ENCODE results near the gene MB21D2.

Gene MB21D2

DNA sequence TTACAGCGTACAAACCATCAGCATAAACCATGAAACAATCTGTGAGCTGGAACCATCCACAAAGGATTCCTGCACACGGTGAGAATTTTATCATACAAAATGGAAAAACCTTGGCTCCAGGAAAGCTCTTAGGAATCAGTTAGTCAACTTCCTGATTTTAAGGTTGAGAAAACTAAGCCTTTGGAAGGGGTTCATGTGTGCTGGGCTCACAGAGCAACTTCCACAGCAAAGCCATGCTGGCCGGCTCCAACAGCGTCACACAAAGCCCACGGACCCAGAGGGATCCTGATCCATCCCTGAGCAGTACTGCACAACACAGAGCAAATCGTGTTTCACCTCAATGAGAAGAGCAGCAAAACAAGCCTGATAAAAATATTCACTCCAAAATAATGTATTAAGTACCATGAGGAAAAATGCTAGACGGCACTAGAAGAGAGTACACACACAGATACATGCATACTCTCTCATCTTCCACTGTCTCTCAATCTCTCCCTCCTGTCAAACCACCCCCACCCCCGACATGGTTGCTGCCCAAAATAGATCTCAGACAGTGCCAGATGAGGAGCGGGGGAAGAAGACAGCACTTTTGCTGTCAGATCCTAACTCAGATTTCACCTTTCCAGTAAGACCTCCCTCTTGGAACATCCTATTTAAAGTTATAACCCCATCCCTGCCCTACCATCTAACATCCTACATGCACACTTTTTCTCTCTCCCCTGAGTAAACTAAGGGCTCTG lies 58.6 kb downstream of the MB21D2 start:
- Histone ChIP-seq H3K27ac (ENCODE audit: low read depth, low read length) (no peak overlapping the region), H3F3A (ENCODE audit: insufficient read depth) (no peaks in the 10 kb centered on the region), H3K9ac (ENCODE audit: low read length) (no peak overlapping the region), H2AFZ (ENCODE audit: low read depth, low read length, severe bottlenecking) (no peak overlapping the region), H4K20me1 (ENCODE audit: low read depth, low read length) (no peaks in the 10 kb centered on the region), H3K9me2 (replicated peaks; ENCODE audit: insufficient read depth, low read length) (no peaks in the 10 kb centered on the region), H3K79me2 (ENCODE audit: insufficient read depth, low read length) (no peaks in the 10 kb centered on the region), H3K4me3 (ENCODE audit: insufficient read depth, low read length, poor library complexity, severe bottlenecking) (no peak overlapping the region), H3K27me3 (ENCODE audit: low read length) (no peaks in the 10 kb centered on the region), H3K36me3 (ENCODE audit: low read length) (no peaks in the 10 kb centered on the region), H3K9me3 (ENCODE audit: insufficient read depth, low read length) (no peaks in the 10 kb centered on the region), H3K4me2 (ENCODE audit: low read depth, low read length, poor library complexity, severe bottlenecking) (no peak overlapping the region)
- TF ChIP-seq, protein P1, sequence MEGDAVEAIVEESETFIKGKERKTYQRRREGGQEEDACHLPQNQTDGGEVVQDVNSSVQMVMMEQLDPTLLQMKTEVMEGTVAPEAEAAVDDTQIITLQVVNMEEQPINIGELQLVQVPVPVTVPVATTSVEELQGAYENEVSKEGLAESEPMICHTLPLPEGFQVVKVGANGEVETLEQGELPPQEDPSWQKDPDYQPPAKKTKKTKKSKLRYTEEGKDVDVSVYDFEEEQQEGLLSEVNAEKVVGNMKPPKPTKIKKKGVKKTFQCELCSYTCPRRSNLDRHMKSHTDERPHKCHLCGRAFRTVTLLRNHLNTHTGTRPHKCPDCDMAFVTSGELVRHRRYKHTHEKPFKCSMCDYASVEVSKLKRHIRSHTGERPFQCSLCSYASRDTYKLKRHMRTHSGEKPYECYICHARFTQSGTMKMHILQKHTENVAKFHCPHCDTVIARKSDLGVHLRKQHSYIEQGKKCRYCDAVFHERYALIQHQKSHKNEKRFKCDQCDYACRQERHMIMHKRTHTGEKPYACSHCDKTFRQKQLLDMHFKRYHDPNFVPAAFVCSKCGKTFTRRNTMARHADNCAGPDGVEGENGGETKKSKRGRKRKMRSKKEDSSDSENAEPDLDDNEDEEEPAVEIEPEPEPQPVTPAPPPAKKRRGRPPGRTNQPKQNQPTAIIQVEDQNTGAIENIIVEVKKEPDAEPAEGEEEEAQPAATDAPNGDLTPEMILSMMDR (IDR thresholded peaks at IDR 0.05; ENCODE audit: insufficient read depth, low read length, poor library complexity, severe bottlenecking): no peak
- no peak for TF ChIP-seq EZH2phosphoT487 (conservative IDR thresholded peaks at IDR 0.05; ENCODE audit: low read length)

DNA sequence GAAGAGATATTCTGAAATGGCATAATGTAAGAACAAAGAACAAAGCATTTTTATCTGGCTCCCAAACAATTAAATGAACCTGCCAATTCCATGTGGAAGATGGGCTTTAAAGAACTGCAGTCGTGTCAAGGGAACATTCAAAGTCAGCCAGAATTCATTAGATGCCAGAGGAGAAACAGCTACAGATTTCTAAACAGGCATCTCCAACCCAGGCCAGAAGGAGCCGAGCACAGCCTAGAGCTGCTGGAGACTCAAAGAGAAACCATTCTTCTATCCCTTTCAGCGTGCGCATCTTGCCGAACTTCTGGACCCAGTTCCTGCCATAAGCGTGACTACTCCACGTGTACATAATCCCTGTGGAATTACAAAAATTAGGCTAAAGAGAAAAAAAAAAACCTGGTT lies 60.4 kb downstream of the MB21D2 start:
- no peaks in the 10 kb centered on the region for H3K36me3 ChIP-seq (ENCODE audit: low read length)
- TF ChIP-seq, protein P1 (IDR thresholded peaks at IDR 0.05; ENCODE audit: insufficient read depth, low read length, poor library complexity, severe bottlenecking): no peak
- no peak for TF ChIP-seq EZH2phosphoT487 (conservative IDR thresholded peaks at IDR 0.05; ENCODE audit: low read length)
- H3K9me2 ChIP-seq (replicated peaks; ENCODE audit: insufficient read depth, low read length): no peaks in the 10 kb centered on the region
- no peak overlapping the region for H3K4me2 ChIP-seq (ENCODE audit: low read depth, low read length, poor library complexity, severe bottlenecking)
- no peaks in the 10 kb centered on the region for H3K79me2 ChIP-seq (ENCODE audit: insufficient read depth, low read length)
- no peaks in the 10 kb centered on the region for H3F3A ChIP-seq (ENCODE audit: insufficient read depth)
- no peaks in the 10 kb centered on the region for H4K20me1 ChIP-seq (ENCODE audit: low read depth, low read length)
- H3K9me3 ChIP-seq (ENCODE audit: insufficient read depth, low read length): no peaks in the 10 kb centered on the region
- no peak overlapping the region for H3K9ac ChIP-seq (ENCODE audit: low read length)
- no peak overlapping the region for H2AFZ ChIP-seq (ENCODE audit: low read depth, low read length, severe bottlenecking)
- H3K27me3 ChIP-seq (ENCODE audit: low read length): no peaks in the 10 kb centered on the region
- no peak overlapping the region for H3K27ac ChIP-seq (ENCODE audit: low read depth, low read length)
- no peak overlapping the region for H3K4me3 ChIP-seq (ENCODE audit: insufficient read depth, low read length, poor library complexity, severe bottlenecking)

DNA sequence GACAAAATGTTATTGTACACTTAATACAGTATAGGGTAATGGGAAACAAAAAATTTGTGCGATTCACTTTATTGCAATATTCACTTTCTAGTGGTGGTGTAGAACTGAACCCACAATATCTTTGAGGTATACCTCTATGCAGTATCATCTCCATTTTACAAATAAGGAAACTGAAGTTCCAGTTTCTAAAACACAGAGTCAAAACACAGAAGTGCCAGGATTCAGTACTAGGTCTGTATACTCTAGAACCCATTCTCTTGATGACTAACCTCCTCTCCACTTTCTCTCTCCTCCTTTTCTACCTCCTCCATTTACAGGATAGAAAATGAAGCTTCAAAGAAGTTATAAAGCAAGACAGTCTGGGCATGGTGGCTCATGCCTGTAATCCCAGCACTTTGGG lies 62.2 kb downstream of the MB21D2 start:
- no peaks in the 10 kb centered on the region for H3K27me3 ChIP-seq (ENCODE audit: low read length)
- H3K79me2 ChIP-seq (ENCODE audit: insufficient read depth, low read length): no peaks in the 10 kb centered on the region
- no peak overlapping the region for H2AFZ ChIP-seq (ENCODE audit: low read depth, low read length, severe bottlenecking)
- no peaks in the 10 kb centered on the region for H3K9me2 ChIP-seq (replicated peaks; ENCODE audit: insufficient read depth, low read length)
- H3K9ac ChIP-seq (ENCODE audit: low read length): no peak overlapping the region
- H3K4me3 ChIP-seq (ENCODE audit: insufficient read depth, low read length, poor library complexity, severe bottlenecking): no peak overlapping the region
- H3K27ac ChIP-seq (ENCODE audit: low read depth, low read length): no peak overlapping the region
- TF ChIP-seq, protein P1 (IDR thresholded peaks at IDR 0.05; ENCODE audit: insufficient read depth, low read length, poor library complexity, severe bottlenecking): no peak
- no peak for TF ChIP-seq EZH2phosphoT487 (conservative IDR thresholded peaks at IDR 0.05; ENCODE audit: low read length)
- no peaks in the 10 kb centered on the region for H3F3A ChIP-seq (ENCODE audit: insufficient read depth)
- H4K20me1 ChIP-seq (ENCODE audit: low read depth, low read length): no peaks in the 10 kb centered on the region
- no peak overlapping the region for H3K4me2 ChIP-seq (ENCODE audit: low read depth, low read length, poor library complexity, severe bottlenecking)
- no peaks in the 10 kb centered on the region for H3K9me3 ChIP-seq (ENCODE audit: insufficient read depth, low read length)
- H3K36me3 ChIP-seq (ENCODE audit: low read length): no peaks in the 10 kb centered on the region

All from SU-DHL-6 (cell line).